Nephron progenitor cell (in vitro differentiated cells): ENCODE results near the gene CMIP.

Source experiments
- DNase-seq: peaks from one replicate; pipeline ENCODE4 v3.0.0; 2021
- H3K27ac Mint-ChIP-seq: 2 replicates; pipeline ENCODE4 v1.8.0; 2021; ENCODE audit warnings: mild to moderate bottlenecking, moderate library complexity, mixed read lengths
- H3K27me3 Mint-ChIP-seq: 2 replicates; pipeline ENCODE4 v1.8.0; 2021; ENCODE audit warnings: mild to moderate bottlenecking, low read depth, mixed read lengths; ENCODE audit not compliant: poor library complexity
- H3K36me3 Mint-ChIP-seq: 2 replicates; pipeline ENCODE4 v1.8.0; 2021; ENCODE audit warnings: low read depth, mixed read lengths
- H3K4me1 Mint-ChIP-seq: 2 replicates; pipeline ENCODE4 v1.8.0; 2021; ENCODE audit warnings: mixed read lengths
- H3K4me3 Mint-ChIP-seq: 2 replicates; pipeline ENCODE4 v1.8.0; 2021; ENCODE audit warnings: mild to moderate bottlenecking, moderate library complexity, mixed read lengths
- H3K9me3 Mint-ChIP-seq: 2 replicates; pipeline ENCODE4 v1.8.0; 2021; ENCODE audit warnings: mild to moderate bottlenecking, moderate library complexity, mixed read lengths
- TF ChIP-seq, protein P1 (sequence below): fragments of 200-600 bp; sonication (generic); IDR thresholded peaks from 2 replicates; pipeline ENCODE4 v1.5.0; 2021; ENCODE audit warnings: antibody characterized with exemption

CMIP gene

DNA sequence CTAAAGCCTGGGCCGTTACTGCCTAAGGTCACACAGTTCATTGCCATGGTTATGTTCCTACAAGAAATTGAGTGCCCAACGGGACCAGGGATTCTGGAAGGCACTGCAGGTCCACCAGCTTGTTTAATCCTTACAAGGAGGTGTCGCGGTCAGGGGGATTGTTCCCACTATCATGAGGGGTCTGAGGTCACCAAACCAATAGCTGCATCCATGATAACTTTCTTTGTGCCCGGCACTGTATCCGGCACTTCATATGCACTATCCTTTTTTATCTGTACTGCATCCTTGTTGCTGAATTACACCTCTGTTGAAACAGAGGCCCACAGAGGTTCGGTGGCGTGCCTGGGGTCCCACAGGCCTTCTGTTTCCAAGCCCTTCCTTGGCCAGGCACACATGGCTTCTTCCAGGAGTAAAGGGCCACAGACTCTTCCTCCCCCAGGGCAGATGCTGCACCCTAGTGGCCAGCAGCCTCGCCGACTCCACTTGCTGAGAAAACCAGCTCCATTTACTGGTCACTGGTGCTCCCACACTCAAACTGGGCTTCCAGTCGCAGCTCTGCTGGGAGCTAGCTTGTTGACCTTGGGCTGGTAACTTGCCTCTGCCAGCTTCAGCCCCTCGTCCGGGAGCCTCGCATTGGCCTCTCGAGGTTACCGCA lies 252.5 kb downstream of the CMIP start:
- Mint-ChIP-seq H3K36me3 (peaks cover 29% of the 10 kb centered on the region), H3K4me3 (no peak overlapping the region)
- TF ChIP-seq, protein P1, sequence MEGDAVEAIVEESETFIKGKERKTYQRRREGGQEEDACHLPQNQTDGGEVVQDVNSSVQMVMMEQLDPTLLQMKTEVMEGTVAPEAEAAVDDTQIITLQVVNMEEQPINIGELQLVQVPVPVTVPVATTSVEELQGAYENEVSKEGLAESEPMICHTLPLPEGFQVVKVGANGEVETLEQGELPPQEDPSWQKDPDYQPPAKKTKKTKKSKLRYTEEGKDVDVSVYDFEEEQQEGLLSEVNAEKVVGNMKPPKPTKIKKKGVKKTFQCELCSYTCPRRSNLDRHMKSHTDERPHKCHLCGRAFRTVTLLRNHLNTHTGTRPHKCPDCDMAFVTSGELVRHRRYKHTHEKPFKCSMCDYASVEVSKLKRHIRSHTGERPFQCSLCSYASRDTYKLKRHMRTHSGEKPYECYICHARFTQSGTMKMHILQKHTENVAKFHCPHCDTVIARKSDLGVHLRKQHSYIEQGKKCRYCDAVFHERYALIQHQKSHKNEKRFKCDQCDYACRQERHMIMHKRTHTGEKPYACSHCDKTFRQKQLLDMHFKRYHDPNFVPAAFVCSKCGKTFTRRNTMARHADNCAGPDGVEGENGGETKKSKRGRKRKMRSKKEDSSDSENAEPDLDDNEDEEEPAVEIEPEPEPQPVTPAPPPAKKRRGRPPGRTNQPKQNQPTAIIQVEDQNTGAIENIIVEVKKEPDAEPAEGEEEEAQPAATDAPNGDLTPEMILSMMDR = peak; percentile 46

DNA sequence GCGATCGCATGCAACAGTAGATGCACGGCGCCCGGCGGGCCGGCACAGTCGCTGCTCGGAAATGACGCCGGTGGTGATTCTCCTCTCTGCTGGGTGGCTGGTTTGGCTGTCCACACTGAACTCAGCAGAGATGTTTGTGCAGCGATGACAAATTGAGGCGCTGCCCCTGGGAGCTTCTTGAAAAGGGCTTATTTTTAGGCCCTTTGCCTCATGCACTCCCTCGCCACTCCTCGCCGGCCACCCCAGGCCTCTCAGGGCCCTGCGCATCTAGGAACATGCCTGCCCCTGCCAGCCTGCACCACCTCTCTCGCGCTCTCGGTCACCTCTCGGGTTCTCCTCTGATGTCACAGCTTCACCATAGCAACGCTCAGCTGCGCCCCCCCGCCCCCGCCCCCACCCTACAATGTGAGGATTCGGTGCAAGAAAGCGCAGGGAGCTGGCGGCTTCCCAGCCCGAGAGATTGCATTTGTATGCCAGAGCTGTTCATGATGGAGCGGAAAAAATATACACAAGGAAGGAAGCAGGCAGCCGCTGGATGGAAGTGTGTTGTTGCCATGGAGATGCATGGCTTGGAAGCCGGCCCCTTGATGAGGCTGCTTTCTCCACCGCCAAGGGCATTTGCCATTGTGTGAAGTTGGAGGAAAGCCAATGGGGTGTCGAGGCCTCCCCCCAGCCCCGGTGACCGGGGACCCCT lies 253.2 kb downstream of the CMIP start:
- peaks cover 28% of the 10 kb centered on the region for H3K4me1 Mint-ChIP-seq
- H3K9me3 Mint-ChIP-seq = no peaks in the 10 kb centered on the region
- peaks cover 3% of the 10 kb centered on the region for H3K27me3 Mint-ChIP-seq
- H3K27ac Mint-ChIP-seq = no peak overlapping the region
- peaks cover 32% of the 10 kb centered on the region for H3K36me3 Mint-ChIP-seq
- no peak overlapping the region for H3K4me3 Mint-ChIP-seq
- DNase-seq = no peak
- TF ChIP-seq, protein P1 = no peak

More for the DNA sequence above, 252.5 kb downstream of the CMIP start:
- Mint-ChIP-seq H3K27me3 (peaks cover 3% of the 10 kb centered on the region), H3K27ac (no peak overlapping the region), H3K4me1 (peaks cover 28% of the 10 kb centered on the region), H3K9me3 (no peaks in the 10 kb centered on the region)
- peak; percentile 29 for DNase-seq

DNA sequence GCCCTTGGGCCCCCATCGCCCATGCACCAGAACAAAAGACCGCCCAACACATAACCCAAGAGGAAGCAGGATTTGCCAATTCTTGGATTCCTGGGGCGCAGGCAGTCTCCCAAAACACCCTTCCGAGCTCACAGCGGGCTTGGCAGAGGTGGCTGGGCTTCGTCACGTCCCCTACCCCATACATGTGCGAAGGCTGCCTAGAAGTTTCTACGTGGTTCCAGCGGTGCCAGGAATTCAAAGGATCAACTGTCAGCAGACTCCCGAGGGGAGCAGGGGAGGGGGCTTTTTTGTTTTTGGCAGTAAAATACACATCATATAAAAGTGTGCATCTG lies 253.7 kb downstream of the CMIP start:
- DNase-seq = no peak
- peaks cover 23% of the 10 kb centered on the region for H3K4me1 Mint-ChIP-seq
- no peaks in the 10 kb centered on the region for H3K9me3 Mint-ChIP-seq
- no peak overlapping the region for H3K4me3 Mint-ChIP-seq
- H3K36me3 Mint-ChIP-seq = peaks cover 32% of the 10 kb centered on the region
- no peak overlapping the region for H3K27ac Mint-ChIP-seq
- TF ChIP-seq, protein P1 = no peak
- peaks cover 3% of the 10 kb centered on the region for H3K27me3 Mint-ChIP-seq

DNA sequence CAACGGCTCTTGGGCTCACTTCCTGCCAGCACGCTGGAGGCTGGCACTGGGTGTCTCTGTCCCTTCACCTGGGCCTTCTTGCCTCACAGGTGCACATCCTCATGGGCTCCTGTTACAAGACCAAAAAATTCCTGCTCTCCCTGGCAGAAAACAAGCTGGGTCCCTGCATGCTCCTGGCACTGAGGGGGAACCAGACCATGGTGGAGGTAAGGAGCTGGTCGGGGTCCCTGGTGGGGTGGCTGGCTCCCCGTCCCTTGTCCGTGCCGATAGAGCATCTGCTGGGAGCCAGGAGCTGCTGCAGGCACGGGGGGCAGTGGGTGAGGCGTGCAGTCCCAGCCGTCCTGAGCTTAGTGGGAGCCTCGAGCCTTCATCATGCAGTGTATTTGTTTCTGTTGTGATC lies 255.0 kb downstream of the CMIP start:
- H3K4me3 Mint-ChIP-seq = no peak overlapping the region
- no peak for DNase-seq
- peaks cover 16% of the 10 kb centered on the region for H3K4me1 Mint-ChIP-seq
- no peaks in the 10 kb centered on the region for H3K9me3 Mint-ChIP-seq
- H3K27me3 Mint-ChIP-seq = peaks cover 3% of the 10 kb centered on the region
- TF ChIP-seq, protein P1 = no peak
- peak overlapping the region; percentile 21 for H3K27ac Mint-ChIP-seq
- peaks cover 30% of the 10 kb centered on the region for H3K36me3 Mint-ChIP-seq

DNA sequence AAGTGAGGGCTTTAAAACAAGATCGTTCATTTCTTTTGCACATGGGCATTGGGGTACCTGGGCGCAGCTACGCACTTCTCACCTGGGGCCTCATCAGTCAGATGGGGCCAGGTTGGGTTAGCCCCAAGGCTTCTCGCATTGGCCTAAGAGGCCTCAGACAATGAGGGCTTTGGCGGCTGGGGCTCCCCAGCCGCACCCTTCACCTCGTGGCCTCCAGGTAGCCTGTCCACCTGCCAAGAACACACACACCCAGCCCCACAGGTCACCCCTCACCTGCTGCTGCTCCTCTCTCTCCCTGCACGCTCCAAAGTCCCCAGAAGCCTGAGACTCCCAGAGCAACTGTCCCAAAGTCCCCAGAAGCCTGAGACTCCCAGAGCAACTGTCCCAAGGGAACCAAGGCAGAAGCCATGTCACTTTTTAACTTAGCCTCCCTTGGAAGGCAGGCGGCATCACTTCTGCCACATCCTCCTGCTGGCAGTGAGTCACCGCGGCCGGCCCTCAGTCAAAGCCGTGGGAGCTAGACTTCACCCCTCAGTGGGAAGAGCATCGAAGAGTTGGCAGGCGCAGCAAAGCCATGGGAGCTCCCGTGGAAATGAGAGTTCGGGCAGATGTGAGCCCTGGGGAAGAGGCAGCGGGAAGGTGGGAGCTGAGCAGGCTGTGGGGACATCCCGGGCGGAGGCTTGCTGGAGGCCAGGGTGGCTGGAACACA lies 255.6 kb downstream of the CMIP start:
- no peak overlapping the region for H3K4me3 Mint-ChIP-seq
- TF ChIP-seq, protein P1 = no peak
- H3K9me3 Mint-ChIP-seq = no peaks in the 10 kb centered on the region
- peak overlapping the region; percentile 21 for H3K27ac Mint-ChIP-seq
- DNase-seq = no peak
- peaks cover 30% of the 10 kb centered on the region for H3K36me3 Mint-ChIP-seq
- peaks cover 3% of the 10 kb centered on the region for H3K27me3 Mint-ChIP-seq
- peaks cover 10% of the 10 kb centered on the region for H3K4me1 Mint-ChIP-seq
